GM21723 (cell line): ENCODE measurements around the gene ERFL.

Experiments
- ATAC-seq: cut with Tn5 transposase; IDR thresholded peaks from one replicate; pipeline ENCODE4 v1.9.1; 2021; ENCODE audit warnings: mild to moderate bottlenecking, moderate library complexity; ENCODE audit not compliant: unreplicated experiment

ERFL gene

GRCh38 chr19:41927497-41928192 lies 604 bp downstream of the ERFL start:
- ATAC-seq: no peak

GRCh38 chr19:41926763-41927496 lies 1.3 kb downstream of the ERFL start:
- ATAC-seq: no peak

GRCh38 chr19:41926028-41926762 lies 2.1 kb downstream of the ERFL start:
- no peak for ATAC-seq

- no peak for ATAC-seq
These were observed 2.8 kb downstream of the ERFL start for GRCh38 chr19:41925208-41926003.

GRCh38 chr19:41924151-41925145 lies 3.8 kb downstream of the ERFL start:
- ATAC-seq: no peak

GRCh38 chr19:41923045-41923788 lies 5.0 kb downstream of the ERFL start:
- ATAC-seq: no peak

GRCh38 chr19:41922585-41922984 lies 5.7 kb downstream of the ERFL start:
- ATAC-seq: no peak

GRCh38 chr19:41921577-41922576 lies 6.4 kb downstream of the ERFL start:
- no peak for ATAC-seq

GRCh38 chr19:41920882-41921576 lies 7.2 kb downstream of the ERFL start:
- ATAC-seq: no peak

- ATAC-seq: no peak
These were observed 8.1 kb downstream of the ERFL start for GRCh38 chr19:41919948-41920712.

GRCh38 chr19:41918653-41919244 lies 9.5 kb downstream of the ERFL start:
- no peak for ATAC-seq

- no peak for ATAC-seq
These were observed 10.2 kb downstream of the ERFL start for GRCh38 chr19:41918095-41918494.

- ATAC-seq: no peak
These were observed 10.6 kb downstream of the ERFL start for GRCh38 chr19:41917676-41918075.

- ATAC-seq: no peak
These were observed 12.4 kb downstream of the ERFL start for GRCh38 chr19:41915776-41916414.

GRCh38 chr19:41915021-41915775 lies 13.1 kb downstream of the ERFL start:
- ATAC-seq: no peak
